Adipocyte (in vitro differentiated cells): Measurements from ENCODE around the gene STARD13.
A peak's percentile ranks its signal among the peaks of the same experiment; 100 is the strongest.

Experiments
- DNase-seq: peaks from one replicate; pipeline ENCODE4 v3.0.0-alpha.2; 2015; ENCODE audit warnings: low read depth
- H3K27me3 ChIP-seq: replicated peaks from 2 replicates; pipeline ENCODE4 v1.7.0; 2013; ENCODE audit warnings: mild to moderate bottlenecking, low read length, moderate library complexity; ENCODE audit not compliant: control insufficient read depth, insufficient read depth
- H3K36me3 ChIP-seq: 2 replicates; pipeline ENCODE4 v1.7.0; 2013; ENCODE audit warnings: low read length, mild to moderate bottlenecking, moderate library complexity; ENCODE audit not compliant: control insufficient read depth, insufficient read depth, severe bottlenecking
- H3K4me1 ChIP-seq: 2 replicates; pipeline ENCODE4 v1.7.0; 2013; ENCODE audit warnings: mild to moderate bottlenecking, low read length, moderate library complexity; ENCODE audit not compliant: control insufficient read depth, insufficient read depth
- H3K4me3 ChIP-seq: 2 replicates; pipeline ENCODE4 v1.7.0; 2013; ENCODE audit warnings: mild to moderate bottlenecking, low read length, moderate library complexity
- H3K9ac ChIP-seq: 2 replicates; pipeline ENCODE4 v1.7.0; 2013; ENCODE audit warnings: mild to moderate bottlenecking, low read length, moderate library complexity
- H3K9me3 ChIP-seq: 2 replicates; pipeline ENCODE4 v1.7.0; 2013; ENCODE audit warnings: mild to moderate bottlenecking, low read length, moderate library complexity; ENCODE audit not compliant: control insufficient read depth

Gene STARD13

GRCh38 chr13:33081666-33082065, 203.9 kb downstream of the STARD13 start:
- Histone ChIP-seq H3K36me3 (no peaks in the 10 kb centered on the region), H3K4me1 (no peaks in the 10 kb centered on the region), H3K4me3 (no peak overlapping the region), H3K9me3 (no peaks in the 10 kb centered on the region), H3K9ac (no peak overlapping the region), H3K27me3 (peaks cover 5% of the 10 kb centered on the region)
- no peak for DNase-seq

- H3K27me3 ChIP-seq: peaks cover 5% of the 10 kb centered on the region
- DNase-seq: peak; percentile 55
- H3K4me3 ChIP-seq: peak overlapping the region; percentile 48
- H3K4me1 ChIP-seq: no peaks in the 10 kb centered on the region
- no peak overlapping the region for H3K9ac ChIP-seq
- no peaks in the 10 kb centered on the region for H3K36me3 ChIP-seq
- no peaks in the 10 kb centered on the region for H3K9me3 ChIP-seq
Measured at GRCh38 chr13:33080972-33081590, 204.5 kb downstream of the STARD13 start.

GRCh38 chr13:33079960-33080359, 205.6 kb downstream of the STARD13 start:
- Histone ChIP-seq H3K27me3 (no peaks in the 10 kb centered on the region), H3K36me3 (no peaks in the 10 kb centered on the region), H3K4me1 (no peaks in the 10 kb centered on the region), H3K9me3 (no peaks in the 10 kb centered on the region), H3K9ac (no peak overlapping the region), H3K4me3 (no peak overlapping the region)
- no peak for DNase-seq

GRCh38 chr13:33078263-33078662, 207.3 kb downstream of the STARD13 start:
- H3K9ac ChIP-seq: no peak overlapping the region
- no peaks in the 10 kb centered on the region for H3K4me1 ChIP-seq
- no peaks in the 10 kb centered on the region for H3K36me3 ChIP-seq
- no peak overlapping the region for H3K4me3 ChIP-seq
- H3K27me3 ChIP-seq: no peaks in the 10 kb centered on the region
- DNase-seq: no peak
- no peaks in the 10 kb centered on the region for H3K9me3 ChIP-seq

DNA sequence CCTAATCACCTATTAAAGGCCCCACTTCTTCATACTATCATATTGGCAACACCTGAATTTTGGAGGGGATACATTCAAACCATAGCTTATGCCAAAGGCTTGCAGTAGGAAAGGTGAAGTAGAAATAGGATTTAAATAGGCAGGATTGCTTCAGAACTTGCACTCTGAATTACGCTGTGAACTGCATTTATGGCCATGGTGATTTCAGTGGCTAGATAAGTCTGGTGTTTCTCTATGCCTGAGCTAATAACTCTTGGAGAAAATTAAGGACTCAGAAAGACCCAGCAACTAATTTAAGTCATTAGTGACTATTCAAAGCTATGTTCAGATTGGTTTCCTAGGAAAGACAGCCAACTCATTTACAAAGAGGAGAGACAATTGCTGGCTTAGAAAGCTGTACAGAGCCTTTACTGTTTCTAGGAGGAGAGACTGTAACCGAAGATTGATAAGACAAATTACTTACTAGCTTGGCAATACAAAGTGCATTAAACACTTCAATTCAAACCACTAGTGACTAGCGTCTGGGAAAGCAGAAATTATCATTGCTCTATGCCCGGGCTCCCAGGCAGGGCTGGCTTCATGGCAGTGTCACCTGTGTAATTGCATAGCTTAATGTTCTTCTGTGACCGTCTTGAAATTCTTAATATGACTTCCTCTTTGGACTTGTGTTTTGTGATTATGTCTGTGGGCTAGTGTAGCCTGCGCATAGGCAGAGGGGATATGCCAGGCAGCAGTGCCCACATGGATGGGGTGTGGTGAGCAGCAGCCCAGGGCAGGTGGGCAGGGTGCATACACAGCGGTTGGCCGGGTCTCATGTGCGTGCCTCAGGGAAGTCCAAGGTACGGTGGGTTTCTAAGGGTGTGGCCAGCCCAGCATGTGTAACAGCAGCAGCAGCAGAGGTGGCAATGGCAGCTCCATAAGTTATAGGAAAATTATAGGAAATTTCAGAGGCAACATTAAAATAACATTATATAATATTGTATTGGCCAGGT, 209.3 kb downstream of the STARD13 start:
- DNase-seq: no peak
- Histone ChIP-seq H3K27me3 (no peaks in the 10 kb centered on the region), H3K36me3 (no peaks in the 10 kb centered on the region), H3K9ac (no peak overlapping the region), H3K4me3 (no peak overlapping the region), H3K4me1 (no peaks in the 10 kb centered on the region), H3K9me3 (no peaks in the 10 kb centered on the region)

GRCh38 chr13:33073338-33073737, 212.2 kb downstream of the STARD13 start:
- Histone ChIP-seq H3K9me3 (no peaks in the 10 kb centered on the region), H3K9ac (no peak overlapping the region), H3K27me3 (no peaks in the 10 kb centered on the region), H3K36me3 (no peaks in the 10 kb centered on the region), H3K4me1 (no peaks in the 10 kb centered on the region), H3K4me3 (no peak overlapping the region)
- no peak for DNase-seq

- Histone ChIP-seq H3K36me3 (no peaks in the 10 kb centered on the region), H3K27me3 (no peaks in the 10 kb centered on the region), H3K4me1 (no peaks in the 10 kb centered on the region), H3K9me3 (no peaks in the 10 kb centered on the region), H3K4me3 (no peak overlapping the region), H3K9ac (no peak overlapping the region)
- no peak for DNase-seq
Measured at GRCh38 chr13:33072759-33073158, 212.8 kb downstream of the STARD13 start.

DNA sequence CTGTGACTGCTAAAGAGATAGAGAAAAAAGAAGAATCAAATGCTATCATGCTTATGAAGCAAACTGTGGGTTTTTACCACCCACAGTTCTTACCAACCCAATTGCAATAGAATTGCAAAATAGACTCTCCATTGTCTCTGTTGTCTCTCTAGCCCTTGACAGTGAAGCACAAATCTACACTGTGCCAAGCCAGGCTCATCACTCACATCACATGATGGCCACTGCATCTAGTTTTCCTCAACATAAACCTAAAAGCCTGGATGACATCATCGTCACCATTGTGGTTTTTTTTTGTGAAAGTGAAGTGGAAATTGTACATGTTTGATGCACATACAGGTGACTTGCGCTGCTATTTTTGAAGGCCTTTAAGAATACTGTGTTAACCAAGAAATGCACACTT, 213.3 kb downstream of the STARD13 start:
- H3K4me1 ChIP-seq: no peaks in the 10 kb centered on the region
- no peak overlapping the region for H3K9ac ChIP-seq
- H3K27me3 ChIP-seq: no peaks in the 10 kb centered on the region
- H3K36me3 ChIP-seq: no peaks in the 10 kb centered on the region
- H3K4me3 ChIP-seq: no peak overlapping the region
- no peaks in the 10 kb centered on the region for H3K9me3 ChIP-seq
- DNase-seq: no peak

- Histone ChIP-seq H3K27me3 (no peaks in the 10 kb centered on the region), H3K4me1 (no peaks in the 10 kb centered on the region), H3K9me3 (no peaks in the 10 kb centered on the region), H3K4me3 (no peak overlapping the region), H3K9ac (no peak overlapping the region), H3K36me3 (no peaks in the 10 kb centered on the region)
- DNase-seq: no peak
Measured at GRCh38 chr13:33070713-33071112, 214.8 kb downstream of the STARD13 start.

DNA sequence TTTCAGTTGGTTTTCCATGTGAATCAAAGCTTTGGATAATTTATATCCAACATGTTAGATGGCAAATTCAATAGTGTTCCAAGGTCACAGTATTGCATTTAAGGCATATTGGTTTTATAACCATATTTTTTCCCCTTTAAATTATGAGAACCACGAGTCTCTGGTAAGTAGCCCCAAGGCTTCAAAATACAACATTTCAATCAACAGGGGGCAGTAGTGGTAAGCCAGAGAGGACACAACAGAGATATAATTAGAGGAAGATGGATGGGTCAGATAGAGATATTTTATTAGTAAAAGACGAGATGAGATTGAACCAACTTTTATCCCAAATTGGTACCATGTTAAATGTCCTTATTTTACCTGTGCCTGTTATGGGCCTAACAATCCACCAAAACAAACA, 216.2 kb downstream of the STARD13 start:
- H3K27me3 ChIP-seq: no peaks in the 10 kb centered on the region
- no peaks in the 10 kb centered on the region for H3K4me1 ChIP-seq
- H3K4me3 ChIP-seq: no peak overlapping the region
- no peaks in the 10 kb centered on the region for H3K36me3 ChIP-seq
- no peaks in the 10 kb centered on the region for H3K9me3 ChIP-seq
- no peak overlapping the region for H3K9ac ChIP-seq
- no peak for DNase-seq

DNA sequence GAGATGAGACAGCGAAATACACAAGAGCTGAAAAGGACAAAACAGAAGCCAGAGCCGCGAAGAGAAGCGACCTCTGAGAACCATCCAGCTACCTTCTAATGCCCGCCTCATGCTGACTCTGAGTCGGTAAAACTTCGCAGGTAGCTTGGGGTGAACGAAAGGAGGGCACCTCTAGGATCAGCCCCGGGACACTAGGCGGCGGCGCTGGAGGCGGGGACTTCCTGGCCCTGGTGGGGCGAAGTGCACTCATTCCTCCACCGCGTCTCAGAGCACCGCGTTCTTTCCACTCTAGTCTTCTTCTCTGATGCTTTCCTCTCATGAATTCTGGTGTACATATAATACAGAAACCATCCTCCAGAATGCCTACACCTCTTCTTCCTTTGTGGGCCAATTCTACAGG, 219.2 kb downstream of the STARD13 start:
- DNase-seq: no peak
- H3K4me3 ChIP-seq: no peak overlapping the region
- no peak overlapping the region for H3K9ac ChIP-seq
- H3K4me1 ChIP-seq: no peaks in the 10 kb centered on the region
- H3K9me3 ChIP-seq: no peaks in the 10 kb centered on the region
- no peaks in the 10 kb centered on the region for H3K36me3 ChIP-seq
- no peaks in the 10 kb centered on the region for H3K27me3 ChIP-seq
